HG03521 (cell line): Measurements from ENCODE around the gene NF1.
"Not testable (repeated sequence)": the region's sequence is repeated elsewhere in the genome, so short reads cannot be mapped to it uniquely, and the experiment has no call there.

Experiments
- ATAC-seq: cut with Tn5 transposase; IDR thresholded peaks from one replicate; pipeline ENCODE4 v1.9.1; 2021; ENCODE audit warnings: mild to moderate bottlenecking, moderate library complexity; ENCODE audit not compliant: unreplicated experiment

The NF1 gene

GRCh38 chr17:31374503-31374902 is 279.7 kb downstream of the NF1 start:
- ATAC-seq, result no peak

- ATAC-seq, result no peak
Measured at GRCh38 chr17:31378638-31379037, 283.9 kb downstream of the NF1 start.

- no peak for ATAC-seq
Measured at GRCh38 chr17:31379597-31380205, 284.9 kb downstream of the NF1 start.

- ATAC-seq, result no peak
Measured at GRCh38 chr17:31381165-31381668, 286.4 kb downstream of the NF1 start.

- ATAC-seq, result not testable (repeated sequence)
Measured at GRCh38 chr17:31382668-31383275, 288.0 kb downstream of the NF1 start.

- ATAC-seq, result not testable (repeated sequence)
Measured at GRCh38 chr17:31383488-31383887, 288.7 kb downstream of the NF1 start.

GRCh38 chr17:31385428-31386285 is 290.9 kb downstream of the NF1 start:
- ATAC-seq, result no peak

- no peak for ATAC-seq
Measured at GRCh38 chr17:31386542-31387075, 291.8 kb downstream of the NF1 start.

GRCh38 chr17:31387438-31387837 is 292.7 kb downstream of the NF1 start:
- no peak for ATAC-seq

- ATAC-seq, result no peak
Measured at GRCh38 chr17:31388351-31388750, 293.6 kb downstream of the NF1 start.

- ATAC-seq, result no peak
Measured at GRCh38 chr17:31388770-31389656, 294.2 kb downstream of the NF1 start.

- no peak for ATAC-seq
Measured at GRCh38 chr17:31389657-31390381, 295.0 kb downstream of the NF1 start.

GRCh38 chr17:31390426-31390747 is 295.6 kb downstream of the NF1 start:
- no peak for ATAC-seq

- ATAC-seq, result no peak
Measured at GRCh38 chr17:31390748-31391495, 296.1 kb downstream of the NF1 start.

- no peak for ATAC-seq
Measured at GRCh38 chr17:31391496-31391949, 296.7 kb downstream of the NF1 start, which contains the start of gene RAB11FIP4. Gene RAB11FIP4, plus strand, starts transcription at chr17:31391675. Its CDS starts 178 bp downstream, at chr17:31391853.

GRCh38 chr17:31392002-31392855 is 297.5 kb downstream of the NF1 start:
- no peak for ATAC-seq

GRCh38 chr17:31392856-31393748 is 298.3 kb downstream of the NF1 start:
- no peak for ATAC-seq
